OCI-LY7 (cell line): ENCODE data around the gene CCDC148. TPM values are rescaled to one million over a fixed set of nuclear protein-coding genes. Genes with fewer than 3 reads are reported as not detected.

Experiments
- BruUV-seq: library from RNA; stranded (reverse); fragments of 400-500 nt; replicated peaks from 2 replicates; lab custom pipeline; 2021; lab: Mats Ljungman, UMichigan
- CTCF ChIA-PET: fragments of 300-600 bp; sonication (Branson Sonifier 250); formaldehyde crosslinking; loops from one replicate; lab custom pipeline; 2022; ENCODE audit warnings: antibody characterized with exemption; ENCODE audit not compliant: unreplicated experiment; lab: Charles Lee
- POLR2A ChIA-PET: fragments of 300-600 bp; sonication (Branson Sonifier 250); formaldehyde crosslinking; loops from one replicate; lab custom pipeline; 2022; ENCODE audit warnings: antibody characterized with exemption; lab: Charles Lee
- DNase-seq: peaks from one replicate; pipeline ENCODE4 v3.0.0-alpha.2; 2015; ENCODE audit warnings: low spot score
- H2AFZ ChIP-seq: fragments of 200-600 bp; sonication (generic), shearing (Covaris generic); 2 replicates; pipeline ENCODE4 v1.6.1; 2014; ENCODE audit warnings: mild to moderate bottlenecking, antibody characterized with exemption, low read length, moderate library complexity
- H3K27ac ChIP-seq: fragments of 200-600 bp; sonication (generic); 2 replicates; pipeline ENCODE4 v1.5.1; 2014; ENCODE audit warnings: mixed run types, low read depth, mild to moderate bottlenecking, moderate library complexity, low read length, inconsistent platforms; ENCODE audit not compliant: poor library complexity, severe bottlenecking
- H3K36me3 ChIP-seq: fragments of 200-600 bp; sonication (generic); 2 replicates; pipeline ENCODE4 v1.6.1; 2014; ENCODE audit warnings: mild to moderate bottlenecking, antibody characterized with exemption, low read length, moderate library complexity, mixed read lengths; ENCODE audit not compliant: insufficient read depth
- H3K4me1 ChIP-seq: fragments of 200-600 bp; sonication (generic); 2 replicates; pipeline ENCODE4 v1.5.1; 2014; ENCODE audit warnings: mild to moderate bottlenecking, low read length; ENCODE audit not compliant: insufficient read depth, poor library complexity, severe bottlenecking
- H3K4me2 ChIP-seq: fragments of 200-600 bp; sonication (generic); 2 replicates; pipeline ENCODE4 v1.6.1; 2014; ENCODE audit warnings: mild to moderate bottlenecking, low read length
- H3K4me3 ChIP-seq: fragments of 200-600 bp; sonication (generic); 2 replicates; pipeline ENCODE4 v1.5.1; 2014; ENCODE audit warnings: mild to moderate bottlenecking, low read depth, low read length; ENCODE audit not compliant: poor library complexity, severe bottlenecking
- H3K79me2 ChIP-seq: fragments of 200-600 bp; sonication (generic); 2 replicates; pipeline ENCODE4 v1.6.1; 2016; ENCODE audit warnings: low read depth, mild to moderate bottlenecking, low read length, moderate library complexity, mixed read lengths; ENCODE audit not compliant: insufficient read depth
- H3K9me2 ChIP-seq: fragments of 200-600 bp; sonication (generic); 2 replicates; pipeline ENCODE4 v1.6.1; 2016; ENCODE audit warnings: mild to moderate bottlenecking, low read length, mixed read lengths; ENCODE audit not compliant: insufficient read depth
- H3K9me3 ChIP-seq: fragments of 200-600 bp; sonication (generic); 2 replicates; pipeline ENCODE4 v1.6.1; 2014; ENCODE audit warnings: mild to moderate bottlenecking, mixed run types, low read length, mixed read lengths
- H4K20me1 ChIP-seq: fragments of 200-600 bp; sonication (generic); 2 replicates; pipeline ENCODE4 v1.6.1; 2014; ENCODE audit warnings: mild to moderate bottlenecking, antibody characterized with exemption, low read length, moderate library complexity, mixed read lengths; ENCODE audit not compliant: insufficient read depth
- CTCF ChIP-seq: fragments of 200-600 bp; sonication (generic); conservative IDR thresholded peaks from 2 replicates; pipeline ENCODE4 v1.5.1; 2014; ENCODE audit warnings: mild to moderate bottlenecking, antibody characterized with exemption, low read length, moderate library complexity, mixed read lengths
- EZH2phosphoT487 ChIP-seq: fragments of 200-600 bp; sonication (generic); IDR thresholded peaks from 2 replicates; pipeline ENCODE4 v1.6.1; 2018; ENCODE audit warnings: low read depth, borderline replicate concordance, mild to moderate bottlenecking, mixed run types, antibody characterized with exemption, low read length, moderate library complexity, mixed read lengths
- intact Hi-C: fragments of 100-400 bp; cut with micrococcal nuclease; formaldehyde crosslinking; loops from one replicate; pipeline ENCODE4 v1.10.0; 2022; ENCODE audit not compliant: unreplicated experiment
- total RNA-seq, 2 experiments: library from RNA; depleted of rRNA in 1 of 2; stranded (reverse); fragments of >200 nt in 1 of 2; shearing (Covaris generic) in 1 of 2; gene quantifications; 2 replicates each; pipeline ENCODE4 v1.2.3, GENCODE V29; 2014 to 2022

Gene CCDC148
- total RNA-seq, 2 experiments from 2014 or later, result 0.19 to 0.99 TPM

- no peak for TF ChIP-seq EZH2phosphoT487
- no peak for TF ChIP-seq CTCF
- Histone ChIP-seq H4K20me1 (no peaks in the 10 kb centered on the region), H3K27ac (no peak overlapping the region), H3K9me3 (no peaks in the 10 kb centered on the region), H2AFZ (no peak overlapping the region), H3K4me1 (no peaks in the 10 kb centered on the region), H3K4me3 (no peak overlapping the region), H3K36me3 (no peaks in the 10 kb centered on the region), H3K9me2 (no peaks in the 10 kb centered on the region), H3K79me2 (no peaks in the 10 kb centered on the region), H3K4me2 (no peak overlapping the region)
- intact Hi-C loops, result no loop called here
- POLR2A ChIA-PET, result interaction anchor here (0.7 to 1.0 kb wide), 3 partner anchors 10 to 31 kb away, joined by 3 to 4 read pairs (median 3); no protein-coding TSS in a partner anchor
- DNase-seq, result no peak
- CTCF ChIA-PET, result no interaction called here
- no TSS peak for BruUV-seq
Measured at GRCh38 chr2:158255257-158255656, 201.3 kb downstream of the CCDC148 start.

GRCh38 chr2:158253170-158253569, 203.4 kb downstream of the CCDC148 start:
- H3K79me2 ChIP-seq, result no peaks in the 10 kb centered on the region
- no peak overlapping the region for H3K4me3 ChIP-seq
- no peak for TF ChIP-seq EZH2phosphoT487
- no peaks in the 10 kb centered on the region for H3K36me3 ChIP-seq
- ChIA-PET POLR2A (interaction anchor here (1.1 kb wide), 1 partner anchor 8 kb away, joined by 4 read pairs; no protein-coding TSS in a partner anchor), CTCF (no interaction called here)
- DNase-seq, result no peak
- H2AFZ ChIP-seq, result no peak overlapping the region
- H3K4me2 ChIP-seq, result no peak overlapping the region
- no peaks in the 10 kb centered on the region for H3K9me2 ChIP-seq
- intact Hi-C loops, result no loop called here
- BruUV-seq, result no TSS peak
- H3K9me3 ChIP-seq, result no peaks in the 10 kb centered on the region
- H4K20me1 ChIP-seq, result no peaks in the 10 kb centered on the region
- H3K4me1 ChIP-seq, result no peaks in the 10 kb centered on the region
- H3K27ac ChIP-seq, result no peak overlapping the region

- intact Hi-C loops, result no loop called here
- no peak overlapping the region for H3K4me2 ChIP-seq
- H3K27ac ChIP-seq, result no peak overlapping the region
- no peak overlapping the region for H2AFZ ChIP-seq
- H3K9me2 ChIP-seq, result no peaks in the 10 kb centered on the region
- no peaks in the 10 kb centered on the region for H3K36me3 ChIP-seq
- H3K79me2 ChIP-seq, result no peaks in the 10 kb centered on the region
- H3K9me3 ChIP-seq, result no peaks in the 10 kb centered on the region
- ChIA-PET CTCF (no interaction called here), POLR2A (no interaction called here)
- no peaks in the 10 kb centered on the region for H3K4me1 ChIP-seq
- H3K4me3 ChIP-seq, result no peak overlapping the region
- no peak for DNase-seq
- no TSS peak for BruUV-seq
- H4K20me1 ChIP-seq, result no peaks in the 10 kb centered on the region
- TF ChIP-seq CTCF (no peak), EZH2phosphoT487 (no peak)
Measured at GRCh38 chr2:158251356-158251755, 205.2 kb downstream of the CCDC148 start.
